Psoas muscle (tissue), 8 donors: ENCODE data around the gene MCAT. TPM values are rescaled to one million over a fixed set of nuclear protein-coding genes. Genes with fewer than 3 reads are reported as not detected.

ENCODE experiments used
- ATAC-seq, 4 donors: fragments of 200-7000 bp; cut with Tn5 transposase; one replicate each; pipeline ENCODE4 v1.9.1; 2020; ENCODE audit warnings: moderate library complexity in 3 of 4, mild to moderate bottlenecking in 2 of 4
- DNase-seq, 2 donors: peaks; one replicate each; pipeline ENCODE4 v3.0.0-alpha.2; 2020
- H3K27ac ChIP-seq: fragments of 200-600 bp; one replicate; pipeline ENCODE4 v1.8.0; 2022
- H3K27me3 ChIP-seq, 3 donors: fragments of 200-600 bp in 1 of 3; one replicate each; pipeline versions ENCODE4 v1.6.1 to v1.8.0; 2013 to 2022; ENCODE audit warnings: low read length in 2 of 3, mild to moderate bottlenecking in 2 of 3, moderate library complexity in 1 of 3; ENCODE audit not compliant: insufficient read depth in 3 of 3
- H3K36me3 ChIP-seq, 2 donors: fragments of 200-600 bp in 1 of 2; one replicate each; pipeline versions ENCODE4 v1.6.1 to v1.8.0; 2013 to 2022; ENCODE audit warnings: low read depth in 1 of 2, mild to moderate bottlenecking in 1 of 2, moderate library complexity in 1 of 2; ENCODE audit not compliant: insufficient read depth in 1 of 2
- H3K4me1 ChIP-seq: fragments of 200-600 bp; one replicate; pipeline ENCODE4 v1.8.0; 2022
- H3K4me3 ChIP-seq: fragments of 200-600 bp; one replicate; pipeline ENCODE4 v1.8.0; 2022; ENCODE audit warnings: mild to moderate bottlenecking
- H3K9me3 ChIP-seq: fragments of 200-600 bp; one replicate; pipeline ENCODE4 v1.8.0; 2022
- WGBS, 3 donors: extraction: QIAGEN DNeasy Blood & Tissue Kit; methylation state at CpG; one replicate each; pipeline versions ENCODE4 v1.1.6 to v1.1.7; 2013; 5-methylcytosine and 5-hydroxymethylcytosine counted together
- intact Hi-C, 2 donors: fragments of 100-400 bp; cut with DNase I; formaldehyde crosslinking; loops; one replicate each; pipeline versions ENCODE4 v1.11.0 to v1.14.2; 2022
- polyA plus RNA-seq, 3 donors: library from polyadenylated mRNA; stranded (reverse); fragments of 200-250 nt; gene quantifications; one replicate each; pipeline ENCODE4 v1.2.3, GENCODE V29; 2013
- total RNA-seq, 4 donors: library from RNA; stranded (reverse); fragmentation: NEBNext Ultra II Directional in 2 of 4; extraction: Animal tissue kit (Norgen Biotek cat#: 25700) in 2 of 4; gene quantifications; one replicate each; pipeline versions ENCODE4 v1.2.1 to v1.2.4, GENCODE V29; 2021 to 2023
- TF ChIP-seq, protein P1 (sequence below): fragments of 200-600 bp; IDR thresholded peaks from one replicate; pipeline ENCODE4 v1.8.0; 2022; ENCODE audit warnings: antibody characterized with exemption
- donor health status: healthy with polysubstance abuse.
- donor health status: DM: no; HTN: no; CAD: no; lungs with moderate emphysema.
- donor health status: Bipolar disorder and iron deficiency.
- donor health status: healthy.
- donor health status: DM: yes; HTN: yes; CAD: no.
- donor health status: DM: no; HTN: no; CAD: no.
- donor health status: DM: no; HTN: no; CAD: no.
- donor health status: DM: yes; HTN: yes; CAD: no.

Gene MCAT
- total and polyA plus RNA-seq, 7 donors, result 14.8 to 33.4 (median 21.7) TPM

DNA sequence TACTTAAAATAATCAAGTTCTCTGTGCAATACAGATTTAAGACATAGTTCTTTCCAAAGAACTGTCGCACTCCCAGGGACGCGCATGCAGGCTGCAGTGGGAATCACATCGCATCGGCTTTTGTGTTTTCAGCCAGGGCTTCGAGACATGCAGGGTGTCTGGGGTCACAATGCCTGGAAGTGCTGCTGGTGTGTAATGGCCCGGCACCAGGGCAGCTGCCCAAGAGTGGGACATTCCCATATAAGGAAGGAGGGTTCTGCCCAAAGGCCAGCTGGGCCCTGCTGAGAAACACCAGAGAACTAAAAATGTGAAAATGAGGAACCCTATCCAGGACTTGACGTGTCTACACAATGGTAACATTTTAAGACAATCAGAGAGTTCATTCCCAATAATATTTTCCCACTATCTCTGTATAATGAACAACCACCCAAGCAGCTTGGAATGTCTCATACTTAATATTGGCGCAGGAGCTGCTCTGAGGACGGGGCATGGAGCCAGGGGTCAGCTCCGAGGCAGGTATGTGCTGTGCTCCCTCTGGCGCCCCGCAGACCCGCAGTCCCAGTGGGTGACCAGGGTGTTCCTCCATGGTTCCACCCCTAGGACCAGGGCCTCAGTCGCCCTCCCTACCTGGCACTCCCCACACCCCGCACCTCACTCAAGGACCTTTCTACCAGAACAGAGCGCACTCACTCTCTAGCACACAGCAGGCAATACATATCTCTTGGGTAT, 11.3 kb downstream of the MCAT start:
- peaks cover 6% of the 10 kb centered on the region for H3K4me1 ChIP-seq
- H3K4me3 ChIP-seq, result no peak overlapping the region
- no peak overlapping the region for H3K27ac ChIP-seq
- H3K36me3 ChIP-seq, result peaks cover 0 to 57% of the 10 kb centered on the region in 2 donors
- DNase-seq (no peak), ATAC-seq (no peak)
- intact Hi-C loops, result no loop called here
- TF ChIP-seq, protein P1, sequence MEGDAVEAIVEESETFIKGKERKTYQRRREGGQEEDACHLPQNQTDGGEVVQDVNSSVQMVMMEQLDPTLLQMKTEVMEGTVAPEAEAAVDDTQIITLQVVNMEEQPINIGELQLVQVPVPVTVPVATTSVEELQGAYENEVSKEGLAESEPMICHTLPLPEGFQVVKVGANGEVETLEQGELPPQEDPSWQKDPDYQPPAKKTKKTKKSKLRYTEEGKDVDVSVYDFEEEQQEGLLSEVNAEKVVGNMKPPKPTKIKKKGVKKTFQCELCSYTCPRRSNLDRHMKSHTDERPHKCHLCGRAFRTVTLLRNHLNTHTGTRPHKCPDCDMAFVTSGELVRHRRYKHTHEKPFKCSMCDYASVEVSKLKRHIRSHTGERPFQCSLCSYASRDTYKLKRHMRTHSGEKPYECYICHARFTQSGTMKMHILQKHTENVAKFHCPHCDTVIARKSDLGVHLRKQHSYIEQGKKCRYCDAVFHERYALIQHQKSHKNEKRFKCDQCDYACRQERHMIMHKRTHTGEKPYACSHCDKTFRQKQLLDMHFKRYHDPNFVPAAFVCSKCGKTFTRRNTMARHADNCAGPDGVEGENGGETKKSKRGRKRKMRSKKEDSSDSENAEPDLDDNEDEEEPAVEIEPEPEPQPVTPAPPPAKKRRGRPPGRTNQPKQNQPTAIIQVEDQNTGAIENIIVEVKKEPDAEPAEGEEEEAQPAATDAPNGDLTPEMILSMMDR, result no peak
- H3K9me3 ChIP-seq, result no peaks in the 10 kb centered on the region
- peaks cover 0 to 15% (median 0%) of the 10 kb centered on the region in 3 donors for H3K27me3 ChIP-seq
- 57 to 69% (median 68%) methylated on average over 17 of the region's 17 CpGs for WGBS, 3 donors

DNA sequence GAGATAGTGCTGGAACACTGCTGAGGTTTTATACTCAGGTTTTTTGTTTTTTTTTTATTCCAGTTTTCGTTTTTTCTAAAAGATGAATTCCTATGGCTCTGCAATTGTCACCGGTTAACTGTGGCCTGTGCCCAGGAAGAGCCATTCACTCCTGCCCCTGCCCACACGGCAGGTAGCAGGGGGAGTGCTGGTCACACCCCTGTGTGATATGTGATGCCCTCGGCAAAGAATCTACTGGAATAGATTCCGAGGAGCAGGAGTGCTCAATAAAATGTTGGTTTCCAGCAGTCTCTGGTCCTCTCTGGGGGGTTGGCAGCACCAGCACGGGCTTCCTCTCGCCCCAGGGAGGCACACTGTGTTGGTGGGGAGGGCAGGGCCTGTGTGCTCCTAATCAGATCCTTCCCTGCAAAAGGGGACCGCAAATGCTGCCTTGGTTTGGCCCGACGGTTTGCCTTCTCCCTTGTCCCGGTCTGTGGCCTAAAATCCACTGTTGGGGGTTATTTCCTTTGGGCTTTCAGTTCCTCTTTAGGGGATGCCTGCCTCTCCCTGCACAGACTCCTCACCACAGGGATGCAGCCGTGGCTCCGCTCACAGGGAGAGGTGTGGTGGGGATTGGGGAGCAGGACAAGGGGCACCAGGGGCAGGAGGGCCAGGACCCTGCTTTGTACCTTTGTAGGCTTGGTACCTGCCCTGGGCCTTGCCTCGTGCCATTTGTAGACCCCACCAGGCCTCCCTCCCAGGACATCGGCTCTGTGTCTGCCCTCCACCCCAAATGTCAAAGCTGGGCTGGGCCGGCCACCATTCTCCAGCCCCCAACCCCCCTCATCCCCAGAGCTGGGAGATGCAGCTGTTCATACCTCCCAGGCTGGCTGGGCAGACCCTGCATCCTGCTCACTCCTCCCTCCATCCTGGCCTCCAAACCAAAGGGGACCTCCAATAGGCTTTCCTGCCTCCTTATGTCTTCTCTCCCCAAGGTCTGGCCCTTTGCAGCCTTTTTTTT, 13.5 kb downstream of the MCAT start:
- ATAC-seq (no peak), DNase-seq (no peak)
- H3K9me3 ChIP-seq, result no peaks in the 10 kb centered on the region
- peaks cover 0 to 35% of the 10 kb centered on the region in 2 donors for H3K36me3 ChIP-seq
- 48 to 63% (median 50%) methylated on average over 15 to 16 of the region's 16 CpGs for WGBS, 3 donors
- intact Hi-C loops, result no loop called here
- H3K4me3 ChIP-seq, result no peak overlapping the region
- H3K27me3 ChIP-seq, result peaks cover 0 to 15% (median 0%) of the 10 kb centered on the region in 3 donors
- peaks cover 6% of the 10 kb centered on the region for H3K4me1 ChIP-seq
- no peak overlapping the region for H3K27ac ChIP-seq
- TF ChIP-seq, protein P1, result no peak

DNA sequence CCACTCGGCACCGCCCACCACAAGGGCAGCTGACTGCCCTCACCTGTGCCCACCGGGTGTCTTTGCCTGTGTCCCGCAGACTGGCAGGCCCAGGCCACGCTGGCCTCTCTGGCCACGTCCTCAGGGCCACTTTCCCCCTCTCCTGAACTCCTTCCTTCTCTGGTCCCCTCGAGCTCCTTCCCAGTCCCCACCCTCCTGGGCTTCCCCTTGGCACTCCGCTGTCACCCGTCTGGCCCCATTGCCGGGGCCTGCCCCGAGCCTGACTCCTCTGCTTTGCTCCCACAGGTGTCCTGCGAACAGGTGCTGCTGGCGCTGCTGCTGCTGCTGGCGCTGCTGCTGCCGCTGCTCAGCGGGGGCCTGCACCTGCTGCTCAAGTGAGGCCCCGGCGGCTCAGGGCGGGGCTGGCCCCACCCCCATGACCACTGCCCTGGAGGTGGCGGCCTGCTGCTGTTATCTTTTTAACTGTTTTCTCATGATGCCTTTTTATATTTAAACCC, 14.2 kb downstream of the MCAT start:
- DNase-seq (no peak), ATAC-seq (no peak)
- 40 to 56% (median 48%) methylated on average over 20 of the region's 20 CpGs for WGBS, 3 donors
- TF ChIP-seq, protein P1, result no peak
- intact Hi-C loops, result no loop called here
- Histone ChIP-seq H3K9me3 (no peaks in the 10 kb centered on the region), H3K27me3 (peaks cover 0 to 15% (median 0%) of the 10 kb centered on the region in 3 donors), H3K27ac (no peak overlapping the region), H3K4me3 (no peak overlapping the region), H3K36me3 (peaks cover 0 to 27% of the 10 kb centered on the region in 2 donors), H3K4me1 (peaks cover 6% of the 10 kb centered on the region)

DNA sequence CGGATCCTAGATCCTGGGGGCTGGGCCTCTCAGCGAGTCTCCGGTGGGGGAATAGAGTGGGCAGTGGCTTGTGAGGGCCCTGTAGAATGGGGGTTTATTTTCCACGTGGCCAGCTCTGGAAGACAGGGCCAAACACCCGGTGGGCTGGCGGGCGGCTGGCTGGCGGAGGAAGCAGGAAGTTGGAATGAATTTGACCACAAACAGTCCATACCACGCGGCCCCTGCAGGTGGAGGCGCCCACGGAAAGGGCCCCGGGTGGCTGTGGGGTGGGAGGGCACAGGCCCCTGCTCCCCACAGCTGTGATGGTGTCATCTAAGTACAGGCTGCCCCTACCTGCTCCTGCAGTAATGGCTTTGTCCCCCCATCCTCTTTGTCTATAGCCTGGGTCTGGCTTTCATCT, 15.1 kb downstream of the MCAT start:
- no peak overlapping the region for H3K4me3 ChIP-seq
- H3K36me3 ChIP-seq, result peaks cover 0 to 19% of the 10 kb centered on the region in 2 donors
- no peak for ATAC-seq
- TF ChIP-seq, protein P1, result no peak
- H3K27ac ChIP-seq, result no peak overlapping the region
- no peaks in the 10 kb centered on the region for H3K9me3 ChIP-seq
- peaks cover 0 to 15% (median 0%) of the 10 kb centered on the region in 3 donors for H3K27me3 ChIP-seq
- WGBS, 3 donors, result 36 to 47% (median 44%) methylated on average over 13 of the region's 13 CpGs
- DNase-seq, result no peak
- intact Hi-C loops, result no loop called here
- H3K4me1 ChIP-seq, result peaks cover 6% of the 10 kb centered on the region
